Esophagus squamous epithelium (tissue), 5 donors: Measurements from ENCODE around the gene SEPHS2. TPM values are rescaled to one million over a fixed set of nuclear protein-coding genes. Genes with fewer than 3 reads are reported as not detected.

Experiments
- DNase-seq: peaks from one replicate; lab custom pipeline; 2025; lab: John Stamatoyannopoulos, UW
- H3K27ac ChIP-seq, 4 donors: fragments of 200-600 bp; sonication (generic); one replicate each; pipeline ENCODE4 v1.5.1; 2016 to 2019; ENCODE audit warnings: mild to moderate bottlenecking in 1 of 4
- H3K27me3 ChIP-seq, 4 donors: fragments of 200-600 bp; sonication (generic); 1 replicate in 3 of 4; 2 replicates in 1 of 4; pipeline versions ENCODE4 v1.5.1 to v1.6.0; 2017 to 2021; ENCODE audit warnings: antibody characterized with exemption in 1 of 4
- H3K36me3 ChIP-seq, 3 donors: fragments of 200-600 bp; sonication (generic); one replicate each; pipeline ENCODE4 v1.5.1; 2016 to 2019
- H3K4me1 ChIP-seq, 3 donors: fragments of 200-600 bp; sonication (generic); one replicate each; pipeline ENCODE4 v1.5.1; 2017 to 2019
- H3K4me3 ChIP-seq, 4 donors: fragments of 200-600 bp; sonication (generic); 1 replicate in 3 of 4; 2 replicates in 1 of 4; pipeline ENCODE4 v1.5.1; 2016 to 2019; ENCODE audit warnings: mild to moderate bottlenecking in 2 of 4, moderate library complexity in 1 of 4
- H3K9me3 ChIP-seq, 3 donors: fragments of 200-600 bp; sonication (generic); one replicate each; pipeline ENCODE4 v1.5.1; 2016 to 2019
- CTCF ChIP-seq, 6 experiments: fragments of 450-650 bp in 4 of 6; fragments of 200-600 bp in 2 of 6; sonication (generic) in 2 of 6; IDR thresholded peaks; one replicate each; pipeline ENCODE4 v1.5.1; 2016 to 2019; ENCODE audit warnings: antibody characterized with exemption in 6 of 6, mild to moderate bottlenecking in 4 of 6, moderate library complexity in 4 of 6
- POLR2A ChIP-seq, 4 donors: fragments of 450-650 bp; IDR thresholded peaks; one replicate each; pipeline ENCODE4 v1.6.1; 2017; ENCODE audit warnings: antibody characterized with exemption in 4 of 4, mild to moderate bottlenecking in 4 of 4, moderate library complexity in 3 of 4
- WGBS, 2 donors: methylation state at CpG; one replicate each; pipeline ENCODE4 v1.1.5; 2018; 5-methylcytosine and 5-hydroxymethylcytosine counted together
- intact Hi-C: fragments of 100-400 bp; cut with DNase I; formaldehyde crosslinking; loops from one replicate; pipeline ENCODE4 v1.15.0; 2022
- total RNA-seq, 4 donors: library from RNA; depleted of rRNA; stranded (reverse); fragments of >200 nt; gene quantifications; one replicate each; pipeline ENCODE4 v1.1.0, GENCODE V29; 2016
- donor health status: DM: yes; HTN: yes; CAD: no.

SEPHS2 gene
- total RNA-seq, 4 donors from 2014 or later, result 17.7 to 23.5 (median 19.7) TPM

GRCh38 chr16:30439720-30440348 is 5.8 kb downstream of the SEPHS2 start:
- H3K27me3 ChIP-seq, result no peaks in the 10 kb centered on the region
- whole genome bisulfite sequencing, 2 donors, result 59 to 68% methylated on average over 6 of the region's 6 CpGs
- TF ChIP-seq CTCF (IDR thresholded peaks at IDR 0.05) (no peak), POLR2A (IDR thresholded peaks at IDR 0.05) (no peak)
- no peaks in the 10 kb centered on the region for H3K9me3 ChIP-seq
- H3K36me3 ChIP-seq, result peaks cover 0 to 19% (median 5%) of the 10 kb centered on the region in 3 donors
- H3K4me1 ChIP-seq, result peaks cover 1 to 31% (median 11%) of the 10 kb centered on the region in 3 donors
- DNase-seq, result no peak
- intact Hi-C loops, result loop anchor here (10.0 kb wide), 1 partner anchor 195 kb away; no protein-coding TSS in a partner anchor
- H3K4me3 ChIP-seq, result no peak overlapping the region
- no peak overlapping the region for H3K27ac ChIP-seq

- no peaks in the 10 kb centered on the region for H3K9me3 ChIP-seq
- H3K27me3 ChIP-seq, result no peaks in the 10 kb centered on the region
- H3K27ac ChIP-seq, result no peak overlapping the region
- H3K4me3 ChIP-seq, result no peak overlapping the region
- WGBS, 2 donors, result 83 to 91% methylated on average over 5 of the region's 5 CpGs
- no peak for DNase-seq
- intact Hi-C loops, result loop anchor here (10.0 kb wide), 1 partner anchor 196 kb away; no protein-coding TSS in a partner anchor
- peaks cover 0 to 21% (median under 1%) of the 10 kb centered on the region in 3 donors for H3K4me1 ChIP-seq
- H3K36me3 ChIP-seq, result peaks cover 0 to 16% (median 5%) of the 10 kb centered on the region in 3 donors
- no peak for TF ChIP-seq CTCF (IDR thresholded peaks at IDR 0.05)
- TF ChIP-seq POLR2A (IDR thresholded peaks at IDR 0.05), result no peak
Measured at GRCh38 chr16:30438835-30439234, 6.8 kb downstream of the SEPHS2 start.

GRCh38 chr16:30437511-30438046 is 8.1 kb downstream of the SEPHS2 start:
- Histone ChIP-seq H3K27ac (no peak overlapping the region), H3K4me1 (peaks cover 0 to 8% (median 0%) of the 10 kb centered on the region in 3 donors), H3K36me3 (peaks cover 0 to 4% (median 0%) of the 10 kb centered on the region in 3 donors), H3K9me3 (no peaks in the 10 kb centered on the region), H3K27me3 (no peaks in the 10 kb centered on the region), H3K4me3 (no peak overlapping the region)
- WGBS, 2 donors, result 41 to 54% methylated on average over 3 of the region's 3 CpGs
- TF ChIP-seq POLR2A (IDR thresholded peaks at IDR 0.05) (no peak), CTCF (IDR thresholded peaks at IDR 0.05) (no peak)
- intact Hi-C loops, result loop anchor here (10.0 kb wide), 1 partner anchor 197 kb away; no protein-coding TSS in a partner anchor
- DNase-seq, result no peak

GRCh38 chr16:30434852-30435251 is 10.8 kb downstream of the SEPHS2 start:
- Histone ChIP-seq H3K36me3 (no peaks in the 10 kb centered on the region), H3K27ac (no peak overlapping the region), H3K27me3 (no peaks in the 10 kb centered on the region), H3K4me1 (peaks cover 6 to 17% (median 7%) of the 10 kb centered on the region in 3 donors), H3K4me3 (no peak overlapping the region), H3K9me3 (no peaks in the 10 kb centered on the region)
- intact Hi-C loops, result loop anchor here (10.0 kb wide), 1 partner anchor 200 kb away; no protein-coding TSS in a partner anchor
- WGBS, 2 donors, result 38 to 43% methylated on average over 4 of the region's 4 CpGs
- no peak for TF ChIP-seq CTCF (IDR thresholded peaks at IDR 0.05)
- TF ChIP-seq POLR2A (IDR thresholded peaks at IDR 0.05), result no peak
- no peak for DNase-seq

GRCh38 chr16:30430428-30430970 is 15.2 kb downstream of the SEPHS2 start:
- 54 to 77% methylated on average over 7 to 17 of the region's 19 CpGs for WGBS, 2 donors
- no peak for DNase-seq
- Histone ChIP-seq H3K4me1 (peaks cover 12 to 32% (median 17%) of the 10 kb centered on the region in 3 donors), H3K27me3 (no peaks in the 10 kb centered on the region), H3K36me3 (peaks cover 0 to 28% (median 5%) of the 10 kb centered on the region in 3 donors), H3K9me3 (no peaks in the 10 kb centered on the region), H3K27ac (peak overlapping the region; percentile 83 to 91 (median 86)), H3K4me3 (peak overlapping the region in 3 of 4 donors; percentile 76 to 77 (median 77))
- intact Hi-C loops, result loop anchor here (10.0 kb wide), 1 partner anchor 204 kb away; no protein-coding TSS in a partner anchor
- TF ChIP-seq CTCF (IDR thresholded peaks at IDR 0.05) (no peak), POLR2A (IDR thresholded peaks at IDR 0.05) (no peak)
